BLaER1 treated with 17β-estradiol and CSF1 and Interleukin-3, amounts not matched to agents 10 nM and 100 nM (cell line): ENCODE measurements around the gene FBN1.

Experiments used
- H3K27ac ChIP-seq, 11 experiments: shearing (Covaris generic); formaldehyde crosslinking; 2 replicates each; pipeline ENCODE4 v1.8.1; 2022
- H3K27me3 ChIP-seq, 11 experiments: shearing (Covaris generic); formaldehyde crosslinking; 2 replicates each; pipeline ENCODE4 v1.8.1; 2022
- H3K36me3 ChIP-seq, 11 experiments: shearing (Covaris generic); formaldehyde crosslinking; 2 replicates each; pipeline ENCODE4 v1.8.1; 2022
- H3K4me1 ChIP-seq, 10 experiments: shearing (Covaris generic); formaldehyde crosslinking; 2 replicates each; pipeline ENCODE4 v1.8.1; 2022
- H3K4me2 ChIP-seq, 11 experiments: shearing (Covaris generic); formaldehyde crosslinking; 2 replicates each; pipeline ENCODE4 v1.8.1; 2022
- H3K4me3 ChIP-seq, 10 experiments: shearing (Covaris generic); formaldehyde crosslinking; 2 replicates each; pipeline ENCODE4 v1.8.1; 2022
- H3K9ac ChIP-seq, 11 experiments: shearing (Covaris generic); formaldehyde crosslinking; 2 replicates each; pipeline ENCODE4 v1.8.1; 2022
- H3K9me3 ChIP-seq, 11 experiments: shearing (Covaris generic); formaldehyde crosslinking; replicated peaks in 1 of 11; 2 replicates each; pipeline ENCODE4 v1.8.1; 2022
- H4K20me1 ChIP-seq, 11 experiments: shearing (Covaris generic); formaldehyde crosslinking; 2 replicates each; pipeline ENCODE4 v1.8.1; 2022
- Cebpa-rat ChIP-seq, 11 experiments: shearing (Covaris generic); IDR thresholded peaks; 2 replicates each; pipeline ENCODE4 v1.8.1; 2022

FBN1 gene

DNA sequence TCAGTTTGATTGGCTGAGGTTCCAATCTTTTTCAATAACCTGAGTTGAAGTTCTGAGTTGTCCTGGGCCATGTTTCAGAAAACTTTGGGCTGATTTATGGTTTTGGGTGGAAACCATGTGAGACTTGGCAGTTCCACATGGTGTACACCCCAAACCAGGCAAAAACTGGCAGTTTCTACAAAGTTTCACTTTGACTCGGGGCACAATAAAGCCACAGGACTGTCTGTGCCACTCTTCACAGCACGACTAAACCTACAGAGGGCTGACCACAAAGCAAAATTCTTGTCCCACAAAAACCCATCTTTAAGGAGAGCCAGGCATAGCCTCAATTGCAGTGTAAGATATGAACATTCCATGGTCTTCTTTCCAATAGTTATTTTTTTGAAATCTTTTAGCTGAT is 159.3 kb downstream of the FBN1 start:
- no peak for TF ChIP-seq Cebpa-rat (IDR thresholded peaks at IDR 0.05)
- Histone ChIP-seq H4K20me1 (no peaks in the 10 kb centered on the region), H3K9ac (no peak overlapping the region), H3K4me2 (no peak overlapping the region), H3K27me3 (no peaks in the 10 kb centered on the region), H3K36me3 (no peaks in the 10 kb centered on the region), H3K9me3 (no peaks in the 10 kb centered on the region), H3K4me3 (no peak overlapping the region), H3K27ac (no peak overlapping the region), H3K4me1 (no peaks in the 10 kb centered on the region)

DNA sequence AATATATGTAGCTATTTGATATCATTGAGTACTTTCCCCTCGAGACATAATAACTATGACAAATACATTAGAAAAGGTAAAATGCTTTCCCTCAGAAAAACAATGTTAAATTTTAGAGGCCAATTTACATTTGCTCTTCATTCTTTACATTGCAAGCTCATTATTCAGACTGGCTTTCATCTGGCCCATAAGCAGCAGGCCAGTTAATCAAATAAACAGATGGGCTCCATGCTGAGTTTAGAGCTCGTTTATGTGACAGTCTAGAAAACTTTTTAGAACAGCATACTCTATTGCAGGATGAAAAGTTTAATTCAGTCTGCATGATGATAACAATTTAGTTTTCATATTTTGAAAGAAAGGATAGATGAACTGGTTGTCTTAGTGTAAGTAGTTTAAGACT is 163.7 kb downstream of the FBN1 start:
- Histone ChIP-seq H3K27me3 (no peaks in the 10 kb centered on the region), H3K27ac (no peak overlapping the region), H3K9me3 (no peaks in the 10 kb centered on the region), H3K36me3 (no peaks in the 10 kb centered on the region), H3K4me2 (no peak overlapping the region), H3K4me3 (no peak overlapping the region), H3K9ac (no peak overlapping the region), H4K20me1 (no peaks in the 10 kb centered on the region), H3K4me1 (no peaks in the 10 kb centered on the region)
- no peak for TF ChIP-seq Cebpa-rat (IDR thresholded peaks at IDR 0.05)

DNA sequence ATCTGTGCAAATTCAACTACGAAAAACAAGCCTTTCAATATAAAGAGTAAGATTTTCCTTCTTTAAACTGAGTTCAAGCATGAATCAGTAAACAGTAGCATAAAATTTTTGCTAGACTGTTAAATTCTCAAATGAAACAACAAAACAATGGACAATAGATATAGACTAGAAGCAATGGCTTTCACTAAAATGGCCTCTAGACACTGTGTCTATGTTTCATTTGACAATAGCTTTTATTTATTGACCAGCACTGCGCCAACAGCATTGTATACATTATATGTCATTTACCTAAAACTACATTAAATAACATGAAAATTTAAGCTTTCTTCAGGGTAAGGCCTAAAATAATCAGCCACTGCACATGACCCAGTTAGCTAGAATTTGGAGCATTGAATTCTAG is 165.8 kb downstream of the FBN1 start:
- TF ChIP-seq Cebpa-rat (IDR thresholded peaks at IDR 0.05) = no peak
- Histone ChIP-seq H3K4me3 (no peak overlapping the region), H3K36me3 (no peaks in the 10 kb centered on the region)

DNA sequence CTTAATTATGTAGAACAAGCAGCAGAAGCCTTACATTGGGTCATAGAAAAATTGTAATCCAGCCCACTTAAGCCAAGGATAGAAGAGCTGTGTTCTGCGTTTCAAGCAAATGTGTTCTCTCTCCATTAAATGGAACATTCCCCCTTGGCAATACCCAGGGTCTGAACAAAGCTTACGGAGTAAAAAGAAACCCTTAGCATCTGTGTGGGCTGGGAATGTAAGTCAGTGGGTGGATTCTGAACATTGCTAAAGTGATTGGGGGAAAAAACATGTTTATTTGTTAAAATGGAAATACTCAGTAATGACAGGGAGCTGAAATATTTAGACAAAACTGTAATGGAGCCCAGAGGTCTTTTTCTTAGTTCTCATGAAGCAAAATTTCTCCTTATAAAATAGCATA is 166.9 kb downstream of the FBN1 start:
- Histone ChIP-seq H4K20me1 (no peaks in the 10 kb centered on the region), H3K4me2 (no peak overlapping the region), H3K4me3 (no peak overlapping the region), H3K27ac (no peak overlapping the region), H3K4me1 (no peaks in the 10 kb centered on the region), H3K36me3 (no peaks in the 10 kb centered on the region), H3K9me3 (no peaks in the 10 kb centered on the region), H3K27me3 (no peaks in the 10 kb centered on the region), H3K9ac (no peak overlapping the region)
- no peak for TF ChIP-seq Cebpa-rat (IDR thresholded peaks at IDR 0.05)

More for the DNA sequence above, 165.8 kb downstream of the FBN1 start:
- no peak overlapping the region for H3K4me2 ChIP-seq
- no peaks in the 10 kb centered on the region for H4K20me1 ChIP-seq
- H3K27ac ChIP-seq = no peak overlapping the region
- H3K4me1 ChIP-seq = no peaks in the 10 kb centered on the region
- H3K9ac ChIP-seq = no peak overlapping the region
- H3K9me3 ChIP-seq = no peaks in the 10 kb centered on the region
- no peaks in the 10 kb centered on the region for H3K27me3 ChIP-seq

DNA sequence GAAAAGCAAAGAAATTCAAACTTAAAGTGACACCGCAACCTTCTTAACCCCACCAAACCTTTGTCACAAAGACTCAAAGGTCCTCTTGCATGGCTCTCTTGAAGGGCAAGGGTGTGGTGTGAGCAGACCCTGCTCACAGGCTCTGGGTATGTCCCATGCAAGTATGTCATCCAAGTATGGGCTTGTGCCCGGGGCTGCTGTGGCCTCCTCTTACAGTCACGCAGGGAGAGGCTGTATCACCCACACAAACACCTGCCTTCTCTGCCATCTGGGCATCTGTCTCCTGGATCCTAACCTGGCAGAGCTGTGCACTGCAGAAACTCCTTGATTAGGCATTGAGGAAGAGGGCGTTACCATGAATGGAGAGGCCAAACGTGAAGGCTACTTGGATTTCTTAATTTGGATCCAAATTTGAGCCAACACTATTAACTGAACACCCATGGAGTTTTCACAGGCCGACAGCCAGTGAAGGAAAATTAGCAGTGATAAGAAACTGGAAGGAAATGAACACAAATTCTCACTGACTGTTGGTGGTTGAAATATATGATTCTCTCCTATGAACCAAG is 167.6 kb downstream of the FBN1 start:
- peaks cover 0 to 6% (median 0%) of the 10 kb centered on the region in 10 experiments; a peak in 6 of 20 replicates for H3K4me1 ChIP-seq
- H3K27ac ChIP-seq = no peak overlapping the region
- no peak overlapping the region for H3K4me2 ChIP-seq
- H3K4me3 ChIP-seq = no peak overlapping the region
- H3K27me3 ChIP-seq = no peaks in the 10 kb centered on the region
- no peaks in the 10 kb centered on the region for H3K36me3 ChIP-seq
- no peak overlapping the region for H3K9ac ChIP-seq
- H4K20me1 ChIP-seq = no peaks in the 10 kb centered on the region
- H3K9me3 ChIP-seq = no peaks in the 10 kb centered on the region
- TF ChIP-seq Cebpa-rat (IDR thresholded peaks at IDR 0.05) = no peak

DNA sequence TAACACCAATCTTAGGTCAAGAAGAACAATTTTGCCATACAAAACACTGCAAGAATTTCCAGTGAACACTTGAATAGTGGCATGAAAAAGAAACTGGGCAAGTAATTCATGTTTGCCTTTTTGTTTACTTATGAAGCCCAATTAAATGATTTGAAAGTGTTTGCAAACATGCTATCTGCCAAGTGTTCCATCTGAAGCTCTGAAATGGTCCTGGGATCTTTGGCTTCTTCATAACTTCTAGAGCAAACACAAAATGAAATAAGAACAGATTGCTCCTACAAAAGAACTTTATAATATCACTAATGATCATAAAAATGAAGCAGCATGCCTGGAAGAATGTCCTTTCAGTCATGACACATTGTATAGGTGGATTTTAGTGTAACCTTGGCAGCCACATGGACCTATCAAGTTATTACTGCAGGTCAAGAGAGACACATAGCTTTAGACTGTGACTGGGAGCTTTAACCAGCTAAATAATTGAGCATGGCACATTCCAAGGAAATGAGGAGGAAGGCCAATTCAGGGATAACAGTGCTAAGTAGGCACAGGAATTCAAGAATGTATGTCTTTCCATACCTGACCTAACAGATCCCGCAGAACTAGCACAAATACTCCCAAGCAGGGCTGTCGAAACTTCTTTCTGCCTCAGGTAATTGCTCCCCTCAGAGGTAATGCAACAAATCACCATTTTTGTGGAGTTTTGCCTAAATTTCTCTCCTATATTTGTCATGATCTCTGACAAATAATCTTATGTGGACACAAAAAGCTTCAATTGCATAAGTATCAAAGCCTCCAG is 169.7 kb downstream of the FBN1 start:
- H3K4me3 ChIP-seq = no peak overlapping the region
- H3K27ac ChIP-seq = no peak overlapping the region
- no peak overlapping the region for H3K4me2 ChIP-seq
- H4K20me1 ChIP-seq = no peaks in the 10 kb centered on the region
- no peak overlapping the region for H3K9ac ChIP-seq
- peaks cover 0 to 13% (median 0%) of the 10 kb centered on the region in 10 experiments; a peak in 6 of 20 replicates for H3K4me1 ChIP-seq
- H3K9me3 ChIP-seq = no peaks in the 10 kb centered on the region
- H3K36me3 ChIP-seq = no peaks in the 10 kb centered on the region
- no peak for TF ChIP-seq Cebpa-rat (IDR thresholded peaks at IDR 0.05)
- H3K27me3 ChIP-seq = no peaks in the 10 kb centered on the region

DNA sequence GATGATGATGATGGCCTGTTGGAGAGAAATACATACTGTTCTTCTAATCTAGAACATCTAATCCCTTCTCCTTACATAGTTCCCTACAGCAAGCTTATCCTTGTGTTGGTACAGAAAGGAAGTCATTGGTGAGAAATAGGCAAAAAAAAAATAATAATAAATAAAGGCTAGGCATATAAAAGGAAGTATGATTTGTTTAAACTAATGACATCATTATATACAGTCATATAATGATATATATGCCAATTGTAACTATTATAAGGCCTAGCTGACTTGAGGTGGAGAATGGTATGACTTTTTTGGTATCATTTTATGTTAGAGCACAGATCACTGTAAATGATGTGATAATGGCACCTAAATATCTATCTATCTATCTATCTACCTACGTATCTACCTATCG is 171.8 kb downstream of the FBN1 start:
- Histone ChIP-seq H3K27me3 (no peaks in the 10 kb centered on the region), H3K9me3 (no peaks in the 10 kb centered on the region), H3K36me3 (no peaks in the 10 kb centered on the region), H3K9ac (no peak overlapping the region), H3K4me1 (peaks cover 0 to 13% (median 0%) of the 10 kb centered on the region in 10 experiments; a peak in 6 of 20 replicates), H3K27ac (no peak overlapping the region), H3K4me2 (no peak overlapping the region), H3K4me3 (no peak overlapping the region), H4K20me1 (no peaks in the 10 kb centered on the region)
- no peak for TF ChIP-seq Cebpa-rat (IDR thresholded peaks at IDR 0.05)

DNA sequence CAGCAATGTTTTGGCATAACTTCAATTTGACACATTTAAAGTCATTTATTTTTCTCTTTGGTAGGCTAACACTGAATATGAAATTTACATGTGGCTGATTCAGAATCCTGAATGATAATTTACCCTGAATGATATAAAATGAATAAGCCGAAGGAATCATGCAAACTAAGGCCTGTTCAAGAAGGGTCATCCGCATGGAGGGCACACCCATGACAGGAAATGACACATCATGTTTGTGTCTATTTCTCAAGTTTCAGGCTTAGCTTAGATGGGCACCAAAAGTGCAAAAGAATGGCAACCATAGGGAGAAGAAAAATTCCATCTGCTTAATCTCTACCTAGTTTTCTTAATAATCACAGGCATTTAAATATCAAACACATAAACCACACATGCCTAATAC is 172.8 kb downstream of the FBN1 start:
- peak overlapping the region in 1 of 11 experiments; percentile 36; a peak in 3 of 22 replicates for H3K27ac ChIP-seq
- no peak for TF ChIP-seq Cebpa-rat (IDR thresholded peaks at IDR 0.05)
- H3K9me3 ChIP-seq = no peaks in the 10 kb centered on the region
- no peaks in the 10 kb centered on the region for H4K20me1 ChIP-seq
- peaks cover 0 to 13% (median 0%) of the 10 kb centered on the region in 10 experiments; a peak in 6 of 20 replicates for H3K4me1 ChIP-seq
- peak overlapping the region in 4 of 11 experiments; percentile 28 to 47 (median 38); a peak in 6 of 22 replicates for H3K4me2 ChIP-seq
- H3K9ac ChIP-seq = no peak overlapping the region
- no peaks in the 10 kb centered on the region for H3K36me3 ChIP-seq
- no peak overlapping the region for H3K4me3 ChIP-seq
- no peaks in the 10 kb centered on the region for H3K27me3 ChIP-seq

DNA sequence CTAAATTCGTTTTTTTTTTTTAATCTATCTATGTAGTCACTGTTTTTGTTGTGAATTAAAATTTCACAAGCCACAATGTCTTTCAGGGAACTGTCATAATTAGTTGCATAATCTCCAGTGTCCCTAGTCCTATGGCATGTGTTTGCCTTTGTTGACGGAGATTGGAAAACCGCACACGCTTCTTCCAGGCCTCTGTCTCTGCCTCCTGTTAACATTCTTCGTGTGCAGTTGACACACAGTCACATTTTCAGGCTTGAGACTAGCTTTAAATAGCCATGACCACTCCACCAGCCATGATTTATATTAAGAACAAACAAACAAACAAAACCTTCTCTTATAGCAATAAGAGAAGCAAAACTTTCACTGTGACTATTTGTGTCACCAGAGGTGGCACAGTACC is 174.4 kb downstream of the FBN1 start:
- H3K27me3 ChIP-seq = no peaks in the 10 kb centered on the region
- no peak overlapping the region for H3K4me2 ChIP-seq
- H3K4me3 ChIP-seq = no peak overlapping the region
- no peak overlapping the region for H3K27ac ChIP-seq
- H3K9ac ChIP-seq = no peak overlapping the region
- H4K20me1 ChIP-seq = no peaks in the 10 kb centered on the region
- no peaks in the 10 kb centered on the region for H3K9me3 ChIP-seq
- TF ChIP-seq Cebpa-rat (IDR thresholded peaks at IDR 0.05) = no peak
- peaks cover 0 to 13% (median 0%) of the 10 kb centered on the region in 10 experiments; a peak in 7 of 20 replicates for H3K4me1 ChIP-seq
- no peaks in the 10 kb centered on the region for H3K36me3 ChIP-seq

DNA sequence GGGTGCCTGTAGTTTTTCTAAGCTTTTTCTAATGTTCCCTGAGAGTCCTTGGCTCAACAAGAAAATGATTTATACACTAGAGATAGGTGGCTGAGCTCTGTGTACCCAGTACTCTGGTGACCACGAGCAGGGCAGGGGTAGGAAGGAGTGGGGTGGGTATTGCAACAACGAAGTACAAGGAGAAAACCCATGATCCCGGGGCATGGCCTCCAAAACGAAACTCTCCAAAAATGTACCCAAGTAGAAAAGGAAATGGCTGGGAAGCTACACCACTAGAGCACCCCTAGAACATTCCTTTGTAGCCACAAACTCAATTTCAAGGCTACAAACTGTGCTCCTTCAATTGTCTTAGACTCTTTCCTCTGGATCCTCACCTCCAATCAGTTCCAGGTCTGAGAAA is 175.4 kb downstream of the FBN1 start:
- no peak for TF ChIP-seq Cebpa-rat (IDR thresholded peaks at IDR 0.05)
- Histone ChIP-seq H3K4me1 (peaks cover 0 to 13% (median 0%) of the 10 kb centered on the region in 10 experiments; a peak in 7 of 20 replicates), H3K4me3 (no peak overlapping the region), H3K27me3 (no peaks in the 10 kb centered on the region), H3K9me3 (no peaks in the 10 kb centered on the region), H3K27ac (no peak overlapping the region), H3K4me2 (no peak overlapping the region), H3K36me3 (no peaks in the 10 kb centered on the region), H4K20me1 (no peaks in the 10 kb centered on the region), H3K9ac (no peak overlapping the region)
